ENCODE measurements around the gene PRPF39. TPM values are rescaled to one million over a fixed set of nuclear protein-coding genes. Genes with fewer than 3 reads are reported as not detected.

The PRPF39 gene
- total RNA-seq, 1 experiment from 2014 or later = 59.8 TPM

GRCh38 chr14:45103806-45104205, 19.9 kb downstream of the PRPF39 start:
- Histone ChIP-seq H2BK15ac (ENCODE audit: low read depth, low read length) (no peak overlapping the region), H3K4me1 (ENCODE audit: insufficient read depth, low read length) (no peaks in the 10 kb centered on the region), H2BK120ac (ENCODE audit: low read depth, low read length, poor library complexity, severe bottlenecking) (no peak overlapping the region), H3K79me1 (ENCODE audit: insufficient read depth, low read depth, low read length, poor library complexity, severe bottlenecking) (no peaks in the 10 kb centered on the region), H4K8ac (replicated peaks; ENCODE audit: insufficient read length, low read depth, low read length) (no peak overlapping the region), H4K91ac (ENCODE audit: insufficient read length, low read depth, low read length) (no peak overlapping the region), H3K18ac (ENCODE audit: insufficient read length, low read depth, low read length) (no peak overlapping the region), H3T11ph (ENCODE audit: low read length) (no peak overlapping the region), H3K23ac (ENCODE audit: insufficient read length, low read depth, low read length) (no peak overlapping the region), H3K27me3 (ENCODE audit: insufficient read depth, low read length) (no peaks in the 10 kb centered on the region), H3K56ac (ENCODE audit: insufficient read length, low read depth, low read length) (no peak overlapping the region), H2AK5ac (ENCODE audit: insufficient read length, low read length) (no peak overlapping the region), H2BK12ac (ENCODE audit: insufficient read length, low read depth, low read length) (no peak overlapping the region), H3K4me2 (ENCODE audit: insufficient read depth, insufficient read length, low read length) (no peak overlapping the region), H3K9me3 (ENCODE audit: control insufficient read depth, low read depth, low read length) (no peaks in the 10 kb centered on the region), H3K14ac (ENCODE audit: insufficient read depth, low read length) (no peak overlapping the region), H3K79me2 (ENCODE audit: insufficient read depth, low read length) (no peaks in the 10 kb centered on the region), H4K5ac (ENCODE audit: insufficient read length, low read depth, low read length) (no peak overlapping the region), H2BK5ac (ENCODE audit: insufficient read length, low read length) (no peak overlapping the region), H3K4ac (ENCODE audit: low read depth, low read length) (no peak overlapping the region), H3K27ac (ENCODE audit: insufficient read length, low read depth, low read length) (no peak overlapping the region), H3K9ac (ENCODE audit: extremely low read depth, insufficient read length, low read length) (no peak overlapping the region), H4K20me1 (ENCODE audit: control insufficient read depth, insufficient read depth, insufficient read length) (no peaks in the 10 kb centered on the region), H3K23me2 (ENCODE audit: insufficient read length, low read depth, low read length, poor library complexity, severe bottlenecking) (no peaks in the 10 kb centered on the region), H2BK20ac (ENCODE audit: low read depth, low read length, poor library complexity, severe bottlenecking) (no peak overlapping the region), H2AFZ (ENCODE audit: low read length) (no peak overlapping the region)
- TF ChIP-seq CTCF (conservative IDR thresholded peaks at IDR 0.05) = no peak
- no peak overlapping the region for H3K4me3 Mint-ChIP-seq
- no peaks in the 10 kb centered on the region for H3K27me3 Mint-ChIP-seq (ENCODE audit: low read depth)
- peaks cover 0 to 4% of the 10 kb centered on the region in 2 experiments for H3K4me1 Mint-ChIP-seq
- no peak overlapping the region for H3K27ac Mint-ChIP-seq
- peaks cover 26 to 80% (median 70%) of the 10 kb centered on the region in 3 experiments; a peak in 6 of 7 replicates for H3K36me3 Mint-ChIP-seq (ENCODE audit: insufficient read depth in 1 of 3, low read depth in 3 of 3)
- no peaks in the 10 kb centered on the region for H3K9me3 Mint-ChIP-seq
- DNase-seq = no peak

All from H9 (cell line).